Common myeloid progenitor, CD34-positive (primary cell): Measurements from ENCODE around the gene CD79B.
"Not testable (repeated sequence)": the region's sequence is repeated elsewhere in the genome, so short reads cannot be mapped to it uniquely, and the experiment has no call there.

ENCODE experiments used
- CTCF ChIA-PET: fragments of 350-600 bp; sonication (Branson Sonifier 250); formaldehyde crosslinking; loops from one replicate; lab custom pipeline; 2021; ENCODE audit warnings: antibody characterized with exemption; lab: Charles Lee
- POLR2A ChIA-PET: fragments of 350-600 bp; sonication (Branson Sonifier 250); formaldehyde crosslinking; loops from one replicate; lab custom pipeline; 2021; ENCODE audit warnings: antibody characterized with exemption; lab: Charles Lee
- DNase-seq, 3 donors: peaks; one replicate each; pipeline versions ENCODE4 v3.0.0 to v3.0.0-alpha.2; 2013
- H3K27ac ChIP-seq, 2 experiments: 1 replicate in 1 of 2; 2 replicates in 1 of 2; pipeline ENCODE4 v1.7.0; 2013; ENCODE audit warnings: inconsistent platforms in 2 of 2, low read length in 2 of 2, mild to moderate bottlenecking in 2 of 2, low read depth in 1 of 2, moderate library complexity in 1 of 2; ENCODE audit not compliant: severe bottlenecking in 2 of 2, insufficient read depth in 1 of 2, poor library complexity in 1 of 2
- H3K27me3 ChIP-seq, 5 experiments: replicated peaks in 2 of 5; 1 replicate in 3 of 5; 2 replicates in 2 of 5; pipeline versions ENCODE4 v1.6.1 to v1.7.0; 2013; ENCODE audit warnings: low read length in 4 of 5, mild to moderate bottlenecking in 2 of 5, moderate library complexity in 2 of 5, inconsistent platforms in 1 of 5; ENCODE audit not compliant: insufficient read depth in 5 of 5, control insufficient read depth in 4 of 5
- H3K36me3 ChIP-seq, 4 experiments: 1 replicate in 2 of 4; 2 replicates in 2 of 4; pipeline versions ENCODE4 v1.6.1 to v1.7.0; 2013; ENCODE audit warnings: low read length in 3 of 4, control low read depth in 1 of 4, mild to moderate bottlenecking in 1 of 4; ENCODE audit not compliant: control insufficient read depth in 4 of 4, insufficient read depth in 4 of 4
- H3K4me1 ChIP-seq, 4 experiments: 1 replicate in 3 of 4; 2 replicates in 1 of 4; pipeline versions ENCODE4 v1.6.1 to v1.7.1; 2013; ENCODE audit warnings: low read length in 3 of 4, mild to moderate bottlenecking in 3 of 4, control low read depth in 1 of 4, inconsistent platforms in 1 of 4, moderate library complexity in 1 of 4; ENCODE audit not compliant: control insufficient read depth in 4 of 4, insufficient read depth in 4 of 4; ENCODE audit errors: control extremely low read depth in 1 of 4
- H3K4me3 ChIP-seq, 7 experiments: 1 replicate in 4 of 7; 2 replicates in 3 of 7; pipeline versions ENCODE4 v1.5.1 to v1.7.0; 2013; ENCODE audit warnings: mild to moderate bottlenecking in 7 of 7, low read length in 6 of 7, moderate library complexity in 6 of 7, inconsistent platforms in 2 of 7, low read depth in 2 of 7, control low read depth in 1 of 7; ENCODE audit not compliant: insufficient read depth in 4 of 7, control insufficient read depth in 1 of 7; ENCODE audit errors: extremely low read depth in 1 of 7
- H3K9me3 ChIP-seq, 5 experiments: 1 replicate in 4 of 5; 2 replicates in 1 of 5; pipeline versions ENCODE4 v1.6.1 to v1.7.1; 2013; ENCODE audit warnings: low read length in 4 of 5, mild to moderate bottlenecking in 2 of 5, inconsistent platforms in 1 of 5, low read depth in 1 of 5, moderate library complexity in 1 of 5; ENCODE audit not compliant: control insufficient read depth in 4 of 5, insufficient read depth in 2 of 5; ENCODE audit errors: control extremely low read depth in 1 of 5
- WGBS: methylation state at CpG from one replicate; pipeline ENCODE4 v1.1.5; 2013; ENCODE audit not compliant: insufficient coverage; 5-methylcytosine and 5-hydroxymethylcytosine counted together

The CD79B gene

GRCh38 chr17:63916566-63917185 lies 15.5 kb downstream of the CD79B start:
- DNase-seq: no peak
- H3K4me3 ChIP-seq: no peak overlapping the region
- H3K9me3 ChIP-seq: no peaks in the 10 kb centered on the region
- ChIA-PET CTCF (interaction anchor here (0.8 to 5.5 kb wide), 13 partner anchors 12 to 224 kb away, joined by 3 to 100 read pairs (median 9); no protein-coding TSS in a partner anchor), POLR2A (no interaction called here)
- no peaks in the 10 kb centered on the region for H3K27me3 ChIP-seq
- H3K4me1 ChIP-seq: peaks cover 0 to 5% (median 0%) of the 10 kb centered on the region in 4 experiments
- 98% methylated on average over 10 of the region's 12 CpGs for WGBS
- H3K36me3 ChIP-seq: no peaks in the 10 kb centered on the region
- H3K27ac ChIP-seq: no peak overlapping the region

GRCh38 chr17:63915753-63916152 lies 16.4 kb downstream of the CD79B start:
- DNase-seq, POLR2A ChIA-PET, H3K9me3 ChIP-seq, H3K27ac ChIP-seq, H3K27me3 ChIP-seq, H3K36me3 ChIP-seq, H3K4me1 ChIP-seq, H3K4me3 ChIP-seq: not testable (repeated sequence)
- WGBS: 89% methylated on average over 6 of the region's 10 CpGs
- CTCF ChIA-PET: interaction anchor here (0.8 to 5.5 kb wide), 9 partner anchors 31 to 225 kb away, joined by 3 to 56 read pairs (median 9); no protein-coding TSS in a partner anchor

- H3K4me1 ChIP-seq: peaks cover 0 to 5% (median 0%) of the 10 kb centered on the region in 4 experiments
- no peak overlapping the region for H3K4me3 ChIP-seq
- H3K27me3 ChIP-seq: no peaks in the 10 kb centered on the region
- WGBS: 100% methylated on average over 7 of the region's 7 CpGs
- no peak overlapping the region for H3K27ac ChIP-seq
- H3K36me3 ChIP-seq: no peaks in the 10 kb centered on the region
- no peaks in the 10 kb centered on the region for H3K9me3 ChIP-seq
- DNase-seq: no peak
- ChIA-PET POLR2A (no interaction called here), CTCF (interaction anchor here (0.8 to 5.5 kb wide), 5 partner anchors 32 to 111 kb away, joined by 3 to 24 read pairs (median 9); no protein-coding TSS in a partner anchor)
Observed at GRCh38 chr17:63914471-63914870, 17.7 kb downstream of the CD79B start.

- no peaks in the 10 kb centered on the region for H3K9me3 ChIP-seq
- no peaks in the 10 kb centered on the region for H3K36me3 ChIP-seq
- H3K27me3 ChIP-seq: no peaks in the 10 kb centered on the region
- 57% methylated on average over 5 of the region's 8 CpGs for WGBS
- H3K27ac ChIP-seq: no peak overlapping the region
- DNase-seq: peak in 2 of 3 donors; percentile 48 to 61
- ChIA-PET CTCF (interaction anchor here (1.0 to 5.5 kb wide), 20 partner anchors 11 to 224 kb away, joined by 3 to 27 read pairs (median 5); partner anchors contain the start of genes CD79B and ERN1), POLR2A (interaction anchor here (0.6 kb wide), 1 partner anchor 35 kb away, joined by 3 read pairs; no protein-coding TSS in a partner anchor)
- H3K4me3 ChIP-seq: no peak overlapping the region
- H3K4me1 ChIP-seq: no peaks in the 10 kb centered on the region
Observed at GRCh38 chr17:63911657-63912100, 20.5 kb downstream of the CD79B start.

- no peak within 1 kb of the TSS for H3K4me3 ChIP-seq
- no peaks in the 10 kb centered on the region for H3K4me1 ChIP-seq
- no peak for DNase-seq
- H3K27ac ChIP-seq: no peak within 1 kb of the TSS
- ChIA-PET POLR2A (no interaction called here), CTCF (interaction anchor here (0.7 to 5.5 kb wide), 22 partner anchors 12 to 225 kb away, joined by 3 to 27 read pairs (median 4); partner anchors contain the start of gene ERN1)
- no peaks in the 10 kb centered on the region for H3K27me3 ChIP-seq
- H3K36me3 ChIP-seq: no peaks in the 10 kb centered on the region
- WGBS: 80% methylated on average over 11 of the region's 15 CpGs
- no peaks in the 10 kb centered on the region for H3K9me3 ChIP-seq
Observed at GRCh38 chr17:63911041-63911635, 21.0 kb downstream of the CD79B start, which contains the start of gene CSHL1. TSS of gene CSHL1 (minus strand) at chr17:63911258. CDS start at chr17:63911196, 62 bp downstream.

GRCh38 chr17:63910096-63910495 lies 22.0 kb downstream of the CD79B start:
- no peak for DNase-seq
- H3K27ac ChIP-seq: no peak overlapping the region
- POLR2A ChIA-PET: no interaction called here
- H3K4me3 ChIP-seq: no peak overlapping the region
- H3K9me3 ChIP-seq: no peaks in the 10 kb centered on the region
- no peaks in the 10 kb centered on the region for H3K36me3 ChIP-seq
- H3K27me3 ChIP-seq: no peaks in the 10 kb centered on the region
- H3K4me1 ChIP-seq: no peaks in the 10 kb centered on the region
- CTCF ChIA-PET: interaction anchor here (0.7 to 4.0 kb wide), 10 partner anchors 20 to 221 kb away, joined by 3 to 27 read pairs (median 4); partner anchors contain the start of gene ERN1
- WGBS: 93% methylated on average over 12 of the region's 14 CpGs

GRCh38 chr17:63909586-63909985 lies 22.5 kb downstream of the CD79B start:
- POLR2A ChIA-PET, H3K4me1 ChIP-seq, H3K27ac ChIP-seq, H3K9me3 ChIP-seq, DNase-seq, H3K27me3 ChIP-seq, H3K36me3 ChIP-seq, H3K4me3 ChIP-seq: not testable (repeated sequence)
- 96% methylated on average over 5 of the region's 10 CpGs for WGBS
- CTCF ChIA-PET: interaction anchor here (2.7 to 3.0 kb wide), 2 partner anchors 19 to 221 kb away, joined by 7 to 10 read pairs; partner anchors contain the start of gene ERN1
